GM12878 (cell line): ENCODE results near the gene AKNA. TPM values are rescaled to one million over a fixed set of nuclear protein-coding genes. Genes with fewer than 3 reads are reported as not detected.

Experiments used
- ATAC-seq: fragments of 200-7000 bp; cut with Tn5 transposase; 3 replicates; pipeline ENCODE4 v1.9.1; 2020; ENCODE audit warnings: mild to moderate bottlenecking, moderate library complexity
- BruUV-seq: library from RNA; stranded (reverse); fragments of 400-500 nt; replicated peaks from 2 replicates; lab custom pipeline; 2021; lab: Mats Ljungman, UMichigan
- CTCF ChIA-PET: fragments of 300-600 bp; sonication (Branson Sonifier 250); formaldehyde crosslinking; extraction: SDS; loops from one replicate; lab custom pipeline; 2021; ENCODE audit warnings: inconsistent platforms; lab: Yijun Ruan, JAX
- POLR2A ChIA-PET: fragments of 350-600 bp; formaldehyde crosslinking; extraction: SDS; loops from one replicate; lab custom pipeline; 2021; ENCODE audit warnings: inconsistent platforms; lab: Charles Lee
- RAD21 ChIA-PET: fragments of 300-600 bp; sonication (Branson Sonifier 250); formaldehyde crosslinking; loops from one replicate; lab custom pipeline; 2023; ENCODE audit warnings: antibody characterized with exemption; ENCODE audit not compliant: unreplicated experiment; lab: Charles Lee
- SMC1A ChIA-PET: fragments of 300-600 bp; sonication (Branson Sonifier 250); formaldehyde crosslinking; loops from one replicate; lab custom pipeline; 2023; ENCODE audit not compliant: unreplicated experiment, uncharacterized antibody; lab: Charles Lee
- DNase-seq: peaks from one replicate; pipeline ENCODE4 v3.0.0-alpha.2; 2011; ENCODE audit warnings: low read depth, low spot score
- FAIRE-seq: peaks from 3 replicates; lab custom pipeline; 2011; peaks lifted over from hg19 to GRCh38; lab: Jason Lieb, UNC
- H2AFZ ChIP-seq: 2 replicates; pipeline ENCODE4 v1.6.0; 2011; ENCODE audit warnings: low read depth, low read length, control low read depth; ENCODE audit not compliant: control insufficient read depth
- H3K27ac ChIP-seq: 2 replicates; pipeline ENCODE4 v1.5.1; 2011; ENCODE audit warnings: control low read depth; ENCODE audit not compliant: control insufficient read depth, insufficient read depth
- H3K27me3 ChIP-seq, 2 experiments: replicated peaks in 1 of 2; 2 replicates each; pipeline versions ENCODE4 v1.6.0 to v1.6.1; 2011; ENCODE audit warnings: low read length in 1 of 2; ENCODE audit not compliant: control insufficient read depth in 2 of 2, insufficient read depth in 2 of 2
- H3K36me3 ChIP-seq, 2 experiments: 2 replicates each; pipeline ENCODE4 v1.5.1; 2011; ENCODE audit warnings: low read length in 1 of 2; ENCODE audit not compliant: control insufficient read depth in 2 of 2, insufficient read depth in 2 of 2
- H3K4me1 ChIP-seq: 2 replicates; pipeline ENCODE4 v1.6.1; 2011; ENCODE audit warnings: mild to moderate bottlenecking, low read length, moderate library complexity, mixed read lengths; ENCODE audit not compliant: control insufficient read depth, insufficient read depth
- H3K4me2 ChIP-seq: 2 replicates; pipeline ENCODE4 v1.6.0; 2011; ENCODE audit warnings: control low read depth; ENCODE audit not compliant: control insufficient read depth, insufficient read depth
- H3K4me3 ChIP-seq: fragments of 200-600 bp; sonication (generic); 2 replicates; pipeline ENCODE4 v1.5.1; 2016
- H3K79me2 ChIP-seq: 2 replicates; pipeline ENCODE4 v1.6.0; 2011; ENCODE audit warnings: low read length; ENCODE audit not compliant: control insufficient read depth, insufficient read depth
- H3K9ac ChIP-seq: 2 replicates; pipeline ENCODE4 v1.8.0; 2011; ENCODE audit warnings: low read length, control low read depth, mixed read lengths; ENCODE audit not compliant: control insufficient read depth, insufficient read depth
- H3K9me3 ChIP-seq: replicated peaks from 3 replicates; pipeline ENCODE4 v1.5.1; 2011; ENCODE audit warnings: mild to moderate bottlenecking, low read length; ENCODE audit not compliant: control insufficient read depth, insufficient read depth
- H4K20me1 ChIP-seq: 2 replicates; pipeline ENCODE4 v1.6.0; 2011; ENCODE audit not compliant: control insufficient read depth, insufficient read depth
- BCLAF1 ChIP-seq: fragments of 450-650 bp; IDR thresholded peaks from 2 replicates; pipeline ENCODE4 v1.6.1; 2017; ENCODE audit warnings: antibody characterized with exemption, mild to moderate bottlenecking, moderate library complexity
- BHLHE40 ChIP-seq, 2 experiments: fragments of 450-650 bp in 1 of 2; IDR thresholded peaks; 2 replicates each; pipeline ENCODE4 v1.6.1; 2011 to 2017; ENCODE audit warnings: low read depth in 2 of 2, borderline replicate concordance in 1 of 2, improper control_type of control experiment in 1 of 2, low read length in 1 of 2, mild to moderate bottlenecking in 1 of 2
- HDAC6 ChIP-seq: fragments of 200-600 bp; sonication (generic); IDR thresholded peaks from one replicate; pipeline ENCODE4 v1.8.0; 2017; ENCODE audit warnings: antibody characterized with exemption; ENCODE audit not compliant: unreplicated experiment
- KLF5 ChIP-seq: fragments of 450-650 bp; IDR thresholded peaks from 2 replicates; pipeline ENCODE4 v1.6.1; 2014; ENCODE audit warnings: mild to moderate bottlenecking; ENCODE audit not compliant: partially characterized antibody
- MEF2B ChIP-seq: fragments of 450-650 bp; IDR thresholded peaks from 2 replicates; pipeline ENCODE4 v1.6.1; 2018; ENCODE audit warnings: mild to moderate bottlenecking, moderate library complexity; ENCODE audit not compliant: partially characterized antibody, poor library complexity, severe bottlenecking
- NFIC ChIP-seq: IDR thresholded peaks from 2 replicates; pipeline ENCODE4 v1.6.1; 2012; ENCODE audit warnings: low read depth, mild to moderate bottlenecking, inconsistent platforms, low read length, moderate library complexity
- NR2C1 ChIP-seq: fragments of 450-650 bp; IDR thresholded peaks from 2 replicates; pipeline ENCODE4 v1.6.1; 2017; ENCODE audit warnings: antibody characterized with exemption, mild to moderate bottlenecking, moderate library complexity
- PKNOX1 ChIP-seq: fragments of 450-650 bp; IDR thresholded peaks from 2 replicates; pipeline ENCODE4 v1.6.1; 2016; ENCODE audit warnings: mild to moderate bottlenecking
- POLR2AphosphoS5 ChIP-seq: IDR thresholded peaks from 2 replicates; pipeline ENCODE4 v1.6.1; 2011; ENCODE audit warnings: mild to moderate bottlenecking, low read length, inconsistent platforms
- RUNX3 ChIP-seq: IDR thresholded peaks from 2 replicates; pipeline ENCODE4 v1.6.1; 2012; ENCODE audit warnings: low read length, inconsistent platforms
- SMAD1 ChIP-seq: fragments of 450-650 bp; IDR thresholded peaks from 2 replicates; pipeline ENCODE4 v1.6.1; 2018; ENCODE audit warnings: mild to moderate bottlenecking, low read depth; ENCODE audit not compliant: partially characterized antibody
- USF2 ChIP-seq: IDR thresholded peaks from 2 replicates; pipeline ENCODE4 v1.6.1; 2011; ENCODE audit warnings: low read depth, low read length, improper control_type of control experiment, borderline replicate concordance
- ZZZ3 ChIP-seq: IDR thresholded peaks from 2 replicates; pipeline ENCODE4 v1.6.1; 2011; ENCODE audit warnings: low read depth; ENCODE audit not compliant: control insufficient read depth, insufficient read length
- WGBS: methylation state at CpG from one replicate; pipeline ENCODE4 v1.1.6; 2016; ENCODE audit warnings: low lambda C conversion rate; ENCODE audit not compliant: insufficient replicate concordance, insufficient coverage; ENCODE audit errors: missing lambda C conversion rate; 5-methylcytosine and 5-hydroxymethylcytosine counted together
- in situ Hi-C: fragments of 300-500 bp; cut with MboI; formaldehyde crosslinking; loops from 9 replicates; pipeline ENCODE4 v1.14.3; 2018; ENCODE audit warnings: mixed read lengths
- intact Hi-C: fragments of 100-400 bp; cut with micrococcal nuclease; formaldehyde crosslinking; loops from one replicate; pipeline ENCODE4 v1.14.2; 2022; ENCODE audit not compliant: unreplicated experiment
- polyA plus RNA-seq, 11 experiments: library from polyadenylated mRNA; depleted of rRNA in 4 of 11; unstranded in 6 of 11; stranded (reverse) in 5 of 11; fragments of >200 nt; fragmentation: Nextera tagmentation in 4 of 11; fragmentation: Illumina TruSeq in 1 of 11; extraction: Ambion mirVana in 4 of 11; extraction: Trizol in 1 of 11; gene quantifications; 1 replicate in 1 of 11; 2 replicates in 10 of 11; pipeline versions ENCODE4 v1.2.1 to v1.2.3, GENCODE V29; 2011 to 2016; ENCODE audit warnings: inconsistent platforms in 2 of 11, missing spikeins in 2 of 11, low read depth in 1 of 11
- total RNA-seq, 4 experiments: library from RNA; depleted of rRNA in 3 of 4; stranded (reverse); fragments of >200 nt in 3 of 4; fragmentation: Illumina TruSeq in 1 of 4; extraction: Trizol in 1 of 4; gene quantifications; 2 replicates each; pipeline versions ENCODE4 v1.2.1 to v1.2.3, GENCODE V29; 2013 to 2021
- TF ChIP-seq, protein P1 (sequence below): fragments of 450-650 bp; formaldehyde crosslinking; IDR thresholded peaks from 2 replicates; pipeline ENCODE4 v1.5.0; 2022; ENCODE audit warnings: mild to moderate bottlenecking, missing genetic modification characterization
- TF ChIP-seq, protein P2 (sequence below): IDR thresholded peaks from 2 replicates; pipeline ENCODE4 v1.6.1; 2012; ENCODE audit warnings: low read length, inconsistent platforms

AKNA gene
- total and polyA plus RNA-seq, 10 of the 15 experiments (the other 5 are each of a cell fraction or from before 2014, with no cell fraction given), result 1.6 to 132 (median 35.3) TPM

DNA sequence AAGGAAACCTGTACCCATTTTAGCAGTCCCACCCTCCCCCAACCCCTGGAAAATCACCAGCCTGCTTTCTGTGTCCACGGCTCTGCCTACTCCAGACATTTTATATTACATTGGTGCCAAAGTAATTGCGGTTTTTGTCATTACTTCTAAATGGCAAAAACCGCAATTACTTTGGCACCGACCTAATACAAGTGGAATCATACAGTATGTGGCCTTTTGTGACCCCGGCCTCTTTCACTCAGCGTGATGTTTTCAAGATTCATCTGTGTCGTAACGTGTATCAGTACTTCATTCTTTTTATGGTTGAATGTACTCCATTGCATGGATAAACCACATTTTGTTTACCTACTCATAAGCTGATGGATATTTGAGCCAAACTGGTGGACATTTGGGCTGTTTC lies 74.6 kb downstream of the AKNA start:
- RAD21 ChIA-PET, result no interaction called here
- SMC1A ChIA-PET, result no interaction called here
- no peak for FAIRE-seq
- TF ChIP-seq BHLHE40 (IDR thresholded peaks at IDR 0.05; ENCODE audit: borderline replicate concordance in 1 of 2, low read depth in 2 of 2, low read length in 1 of 2) (no peak), RUNX3 (no peak), NR2C1 (no peak), PKNOX1 (no peak), MEF2B (no peak), SMAD1 (no peak), POLR2AphosphoS5 (no peak), USF2 (no peak), HDAC6 (no peak), ZZZ3 (no peak), NFIC (no peak), KLF5 (no peak), BCLAF1 (no peak)
- TF ChIP-seq, protein P1, sequence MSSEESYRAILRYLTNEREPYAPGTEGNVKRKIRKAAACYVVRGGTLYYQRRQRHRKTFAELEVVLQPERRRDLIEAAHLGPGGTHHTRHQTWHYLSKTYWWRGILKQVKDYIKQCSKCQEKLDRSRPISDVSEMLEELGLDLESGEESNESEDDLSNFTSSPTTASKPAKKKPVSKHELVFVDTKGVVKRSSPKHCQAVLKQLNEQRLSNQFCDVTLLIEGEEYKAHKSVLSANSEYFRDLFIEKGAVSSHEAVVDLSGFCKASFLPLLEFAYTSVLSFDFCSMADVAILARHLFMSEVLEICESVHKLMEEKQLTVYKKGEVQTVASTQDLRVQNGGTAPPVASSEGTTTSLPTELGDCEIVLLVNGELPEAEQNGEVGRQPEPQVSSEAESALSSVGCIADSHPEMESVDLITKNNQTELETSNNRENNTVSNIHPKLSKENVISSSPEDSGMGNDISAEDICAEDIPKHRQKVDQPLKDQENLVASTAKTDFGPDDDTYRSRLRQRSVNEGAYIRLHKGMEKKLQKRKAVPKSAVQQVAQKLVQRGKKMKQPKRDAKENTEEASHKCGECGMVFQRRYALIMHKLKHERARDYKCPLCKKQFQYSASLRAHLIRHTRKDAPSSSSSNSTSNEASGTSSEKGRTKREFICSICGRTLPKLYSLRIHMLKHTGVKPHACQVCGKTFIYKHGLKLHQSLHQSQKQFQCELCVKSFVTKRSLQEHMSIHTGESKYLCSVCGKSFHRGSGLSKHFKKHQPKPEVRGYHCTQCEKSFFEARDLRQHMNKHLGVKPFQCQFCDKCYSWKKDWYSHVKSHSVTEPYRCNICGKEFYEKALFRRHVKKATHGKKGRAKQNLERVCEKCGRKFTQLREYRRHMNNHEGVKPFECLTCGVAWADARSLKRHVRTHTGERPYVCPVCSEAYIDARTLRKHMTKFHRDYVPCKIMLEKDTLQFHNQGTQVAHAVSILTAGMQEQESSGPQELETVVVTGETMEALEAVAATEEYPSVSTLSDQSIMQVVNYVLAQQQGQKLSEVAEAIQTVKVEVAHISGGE, result no peak
- TF ChIP-seq, protein P2, sequence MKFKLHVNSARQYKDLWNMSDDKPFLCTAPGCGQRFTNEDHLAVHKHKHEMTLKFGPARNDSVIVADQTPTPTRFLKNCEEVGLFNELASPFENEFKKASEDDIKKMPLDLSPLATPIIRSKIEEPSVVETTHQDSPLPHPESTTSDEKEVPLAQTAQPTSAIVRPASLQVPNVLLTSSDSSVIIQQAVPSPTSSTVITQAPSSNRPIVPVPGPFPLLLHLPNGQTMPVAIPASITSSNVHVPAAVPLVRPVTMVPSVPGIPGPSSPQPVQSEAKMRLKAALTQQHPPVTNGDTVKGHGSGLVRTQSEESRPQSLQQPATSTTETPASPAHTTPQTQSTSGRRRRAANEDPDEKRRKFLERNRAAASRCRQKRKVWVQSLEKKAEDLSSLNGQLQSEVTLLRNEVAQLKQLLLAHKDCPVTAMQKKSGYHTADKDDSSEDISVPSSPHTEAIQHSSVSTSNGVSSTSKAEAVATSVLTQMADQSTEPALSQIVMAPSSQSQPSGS, result no peak

More for the DNA sequence above, 74.6 kb downstream of the AKNA start:
- Histone ChIP-seq H3K4me2 (no peak overlapping the region), H4K20me1 (no peaks in the 10 kb centered on the region), H3K9me3 (no peaks in the 10 kb centered on the region), H3K36me3 (no peaks in the 10 kb centered on the region), H2AFZ (no peak overlapping the region), H3K4me1 (no peaks in the 10 kb centered on the region), H3K79me2 (no peaks in the 10 kb centered on the region), H3K9ac (no peak overlapping the region), H3K4me3 (no peak overlapping the region), H3K27me3 (no peaks in the 10 kb centered on the region; a peak in 1 of 4 replicates), H3K27ac (no peak overlapping the region)
- ATAC-seq, result no peak
- WGBS, result 27% methylated on average over 8 of the region's 8 CpGs
- no TSS peak for BruUV-seq
- CTCF ChIA-PET, result interaction anchor here (0.9 kb wide), 1 partner anchor 92 kb away, joined by 3 read pairs; no protein-coding TSS in a partner anchor
- in situ Hi-C loops (no loop called here), intact Hi-C loops (no loop called here)
- POLR2A ChIA-PET, result no interaction called here
- DNase-seq, result no peak
